Measurements from ENCODE around the gene HSDL2.

The HSDL2 gene

DNA sequence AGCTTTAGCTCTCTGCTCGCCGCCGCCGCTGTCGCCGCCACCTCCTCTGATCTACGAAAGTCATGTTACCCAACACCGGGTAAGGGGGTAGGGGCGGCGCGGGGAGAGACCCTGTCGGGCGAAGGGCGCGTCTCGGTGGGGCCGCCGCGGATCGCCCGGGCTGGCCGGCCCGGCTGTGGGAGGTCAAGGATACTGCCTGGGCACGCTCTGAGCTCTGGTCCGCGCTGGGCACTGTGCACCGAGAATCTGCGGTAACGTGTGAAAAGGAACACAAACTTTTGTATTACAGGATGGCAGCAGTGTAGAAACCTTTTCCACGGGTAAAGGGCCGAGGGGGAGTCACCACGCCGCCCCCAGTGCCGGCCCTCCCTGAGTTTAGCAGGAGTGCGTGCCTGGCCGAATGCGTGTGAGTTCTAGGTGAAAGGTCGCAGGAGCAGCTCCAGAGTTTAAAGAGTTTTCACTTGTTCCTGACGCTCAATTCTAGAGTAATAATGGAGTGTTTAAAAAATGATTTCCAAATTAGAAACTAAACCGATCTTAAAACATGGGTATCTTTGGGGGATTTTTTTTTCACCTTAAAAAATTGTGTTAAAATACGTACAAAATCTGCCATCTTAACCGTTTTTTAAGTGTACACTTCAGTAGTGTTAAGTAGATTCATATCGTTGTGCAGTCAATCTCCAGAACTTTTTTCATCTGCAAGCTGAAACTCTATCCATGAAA lies at the start of gene HSDL2:
TSS of gene HSDL2 (plus strand) at position 7 of the 723 bp plus-strand sequence. CDS start at position 63, 56 bp downstream.
- peak within 1 kb of the TSS; percentile 97 for H3K4me3 ChIP-seq (ENCODE audit: low read depth, low read length)
- TF ChIP-seq, protein P1, sequence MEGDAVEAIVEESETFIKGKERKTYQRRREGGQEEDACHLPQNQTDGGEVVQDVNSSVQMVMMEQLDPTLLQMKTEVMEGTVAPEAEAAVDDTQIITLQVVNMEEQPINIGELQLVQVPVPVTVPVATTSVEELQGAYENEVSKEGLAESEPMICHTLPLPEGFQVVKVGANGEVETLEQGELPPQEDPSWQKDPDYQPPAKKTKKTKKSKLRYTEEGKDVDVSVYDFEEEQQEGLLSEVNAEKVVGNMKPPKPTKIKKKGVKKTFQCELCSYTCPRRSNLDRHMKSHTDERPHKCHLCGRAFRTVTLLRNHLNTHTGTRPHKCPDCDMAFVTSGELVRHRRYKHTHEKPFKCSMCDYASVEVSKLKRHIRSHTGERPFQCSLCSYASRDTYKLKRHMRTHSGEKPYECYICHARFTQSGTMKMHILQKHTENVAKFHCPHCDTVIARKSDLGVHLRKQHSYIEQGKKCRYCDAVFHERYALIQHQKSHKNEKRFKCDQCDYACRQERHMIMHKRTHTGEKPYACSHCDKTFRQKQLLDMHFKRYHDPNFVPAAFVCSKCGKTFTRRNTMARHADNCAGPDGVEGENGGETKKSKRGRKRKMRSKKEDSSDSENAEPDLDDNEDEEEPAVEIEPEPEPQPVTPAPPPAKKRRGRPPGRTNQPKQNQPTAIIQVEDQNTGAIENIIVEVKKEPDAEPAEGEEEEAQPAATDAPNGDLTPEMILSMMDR (IDR thresholded peaks at IDR 0.05; ENCODE audit: borderline replicate concordance, insufficient read depth, low read depth, low read length), result no peak

DNA sequence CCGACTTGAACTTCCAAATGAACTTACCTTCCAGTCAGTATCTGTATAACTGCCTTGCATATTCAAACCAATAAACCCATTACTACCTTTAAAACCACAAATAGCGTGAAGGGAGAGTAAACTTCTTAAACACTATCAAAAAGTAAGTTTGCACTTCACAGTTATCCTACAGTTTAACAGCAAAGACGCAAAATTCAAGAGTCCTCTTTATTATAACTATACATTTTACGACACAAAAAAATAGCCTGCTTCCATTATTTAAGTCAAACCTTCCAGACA lies 48.3 kb upstream of the HSDL2 start:
- TF ChIP-seq, protein P1 (IDR thresholded peaks at IDR 0.05; ENCODE audit: borderline replicate concordance, insufficient read depth, low read depth, low read length), result no peak
- peak overlapping the region; percentile 46 for H3K4me3 ChIP-seq (ENCODE audit: low read depth, low read length)

DNA sequence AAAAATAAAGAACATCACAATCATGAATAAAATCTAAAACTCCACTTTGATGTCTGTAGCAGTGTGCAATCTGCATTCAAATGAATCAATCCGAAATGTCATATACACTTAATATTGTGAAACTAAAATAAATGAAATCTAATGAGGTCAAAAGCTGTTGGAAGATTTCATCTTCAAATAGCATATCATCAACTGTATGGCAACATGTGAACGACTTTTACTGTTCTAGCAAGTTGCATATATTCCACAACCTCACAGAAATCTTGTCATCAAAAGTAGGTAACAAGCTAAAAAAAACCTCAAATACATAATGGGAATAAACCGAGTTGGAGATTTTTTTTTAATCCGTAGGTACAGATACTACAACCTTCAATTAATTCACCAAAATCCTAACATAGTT lies 47.7 kb upstream of the HSDL2 start:
- peak overlapping the region; percentile 94 for H3K4me3 ChIP-seq (ENCODE audit: low read depth, low read length)
- TF ChIP-seq, protein P1 (IDR thresholded peaks at IDR 0.05; ENCODE audit: borderline replicate concordance, insufficient read depth, low read depth, low read length), result no peak

DNA sequence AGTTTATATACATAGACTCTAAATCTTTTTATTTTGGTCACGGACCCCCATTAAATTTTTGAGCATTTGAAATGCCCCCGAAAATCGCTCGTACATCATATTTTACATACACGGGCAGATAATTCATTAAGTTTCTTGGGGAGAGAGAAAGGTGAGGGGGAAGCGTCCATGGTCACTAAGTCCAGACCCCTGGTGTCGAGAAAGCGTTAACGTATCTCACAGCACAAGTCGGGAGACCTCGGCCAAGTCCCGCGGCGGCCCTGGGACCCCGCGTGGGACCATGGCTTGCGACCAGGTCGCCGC lies 47.3 kb upstream of the HSDL2 start:
- TF ChIP-seq, protein P1 (IDR thresholded peaks at IDR 0.05; ENCODE audit: borderline replicate concordance, insufficient read depth, low read depth, low read length), result 0 out of 2 replicates have a peak, but pooled peaks have one; percentile 8
- H3K4me3 ChIP-seq (ENCODE audit: low read depth, low read length), result peak overlapping the region; percentile 94

DNA sequence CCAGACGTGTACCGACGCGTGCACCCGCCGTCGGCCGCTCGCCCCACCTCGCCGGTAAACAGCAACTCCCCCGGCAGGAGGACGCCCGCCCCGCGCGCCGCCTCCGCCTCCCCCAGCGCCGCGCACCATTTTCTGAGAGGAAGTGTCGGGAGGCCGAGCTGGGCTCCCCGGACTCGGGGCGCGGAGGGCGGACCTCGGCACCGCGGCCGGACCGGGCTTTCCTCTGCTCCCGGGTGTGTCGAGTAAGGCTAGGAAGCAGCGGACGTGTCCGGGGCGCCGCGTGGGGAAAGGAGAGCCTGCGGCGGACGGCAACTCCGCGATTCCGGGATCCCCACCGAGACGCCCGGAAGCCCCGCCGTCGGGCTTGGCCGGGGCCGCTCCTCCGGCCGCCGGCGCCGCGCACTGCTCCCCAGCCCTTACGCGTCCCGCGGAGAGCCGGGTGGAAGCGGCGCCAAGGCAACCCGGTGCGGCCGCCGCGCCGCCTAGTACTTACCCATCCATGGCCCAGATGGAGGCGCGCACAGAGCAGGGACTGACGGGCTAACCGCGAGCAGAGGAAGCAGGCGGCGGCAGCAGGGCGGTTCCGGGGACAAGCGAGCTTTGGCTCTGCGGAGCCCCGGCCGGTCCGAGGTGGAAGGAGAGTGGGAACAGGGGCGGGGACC lies 46.8 kb upstream of the HSDL2 start, which contains the start of gene PTBP3:
TSS of gene PTBP3 (minus strand) at position 643 of the 662 bp plus-strand sequence. CDS start 35,754 bp downstream, outside the sequence.
- TF ChIP-seq, protein P1 (IDR thresholded peaks at IDR 0.05; ENCODE audit: borderline replicate concordance, insufficient read depth, low read depth, low read length), result no peak
- peak within 1 kb of the TSS; percentile 94 for H3K4me3 ChIP-seq (ENCODE audit: low read depth, low read length)

DNA sequence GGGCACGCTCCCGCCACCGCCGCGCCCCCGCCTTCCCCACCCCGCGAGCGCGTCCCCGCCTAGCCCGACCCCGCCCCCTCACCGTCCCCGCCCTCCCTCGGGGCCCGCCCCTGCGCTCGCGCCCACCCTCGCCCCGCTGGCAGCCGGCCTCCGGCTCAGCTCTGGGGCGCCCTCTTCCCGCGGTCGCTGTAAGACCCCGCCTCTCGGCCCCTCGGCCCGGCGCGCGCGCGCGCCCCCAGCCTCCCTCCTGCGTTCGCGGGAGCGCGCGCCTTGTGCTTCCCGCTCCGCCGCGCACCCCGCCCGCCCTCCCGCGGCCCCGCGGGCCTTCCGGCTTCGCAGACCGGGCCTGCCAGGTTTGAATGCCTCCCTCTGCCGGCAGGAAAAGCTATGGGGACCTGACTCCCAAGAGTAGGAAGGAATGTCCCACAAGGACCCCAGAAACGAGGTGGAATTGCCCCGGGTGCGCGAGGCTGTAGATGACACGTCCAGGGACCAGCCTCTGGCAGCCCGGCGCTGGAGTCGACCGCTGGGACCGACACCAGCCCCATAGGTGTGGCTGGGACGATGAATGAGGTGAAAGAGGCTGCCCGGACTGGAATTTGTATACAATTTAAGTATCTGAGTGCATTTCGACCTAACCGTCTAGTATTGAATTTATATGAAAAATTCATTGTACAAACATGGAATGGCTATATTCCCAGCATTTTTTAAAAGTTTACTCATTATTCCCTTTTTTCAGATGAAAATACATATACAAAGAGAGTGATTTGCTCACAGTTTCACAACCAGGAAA lies 46.1 kb upstream of the HSDL2 start:
- peak overlapping the region; percentile 94 for H3K4me3 ChIP-seq (ENCODE audit: low read depth, low read length)
- TF ChIP-seq, protein P1 (IDR thresholded peaks at IDR 0.05; ENCODE audit: borderline replicate concordance, insufficient read depth, low read depth, low read length), result peak; percentile 43
